Mesodermal cell (in vitro differentiated cells): ENCODE results near the gene E2F4.

ENCODE experiments used
- H3K27ac ChIP-seq: 2 replicates; pipeline ENCODE4 v1.7.0; 2013; ENCODE audit warnings: mild to moderate bottlenecking, low read depth, low read length, moderate library complexity; ENCODE audit not compliant: severe bottlenecking
- H3K36me3 ChIP-seq: 2 replicates; pipeline ENCODE4 v1.7.1; 2013; ENCODE audit warnings: mild to moderate bottlenecking, low read length, moderate library complexity; ENCODE audit not compliant: control insufficient read depth, insufficient read depth
- H3K4me1 ChIP-seq: one replicate; pipeline ENCODE4 v1.7.1; 2013; ENCODE audit warnings: mild to moderate bottlenecking, low read length; ENCODE audit not compliant: insufficient read depth, control insufficient read depth, poor library complexity, severe bottlenecking
- H3K4me3 ChIP-seq: 2 replicates; pipeline ENCODE4 v1.7.0; 2013; ENCODE audit warnings: low read length, control low read depth, mild to moderate bottlenecking; ENCODE audit not compliant: insufficient read depth, poor library complexity, severe bottlenecking; ENCODE audit errors: extremely low read depth
- H3K9me3 ChIP-seq: 2 replicates; pipeline ENCODE4 v1.7.1; 2013; ENCODE audit warnings: mild to moderate bottlenecking, low read length, moderate library complexity; ENCODE audit not compliant: control insufficient read depth
- WGBS, 2 experiments: methylation state at CpG; one replicate each; pipeline ENCODE4 v1.1.5; 2013; ENCODE audit warnings: missing lambda C conversion rate in 2 of 2; ENCODE audit not compliant: insufficient coverage in 2 of 2; 5-methylcytosine and 5-hydroxymethylcytosine counted together

Gene E2F4

GRCh38 chr16:67194260-67194659 is 2.3 kb downstream of the E2F4 start:
- Histone ChIP-seq H3K9me3 (no peaks in the 10 kb centered on the region), H3K27ac (no peak overlapping the region), H3K4me3 (no peak overlapping the region), H3K4me1 (peaks cover 19% of the 10 kb centered on the region), H3K36me3 (peaks cover 62% of the 10 kb centered on the region)
- WGBS, 2 experiments, result 100% methylated on average over 1 of the region's 6 CpGs

GRCh38 chr16:67195676-67196075 is 3.7 kb downstream of the E2F4 start:
- H3K36me3 ChIP-seq, result peaks cover 70% of the 10 kb centered on the region
- no peak overlapping the region for H3K27ac ChIP-seq
- WGBS, 2 experiments, result 87 to 92% methylated on average over 4 to 5 of the region's 5 CpGs
- H3K9me3 ChIP-seq, result no peaks in the 10 kb centered on the region
- H3K4me3 ChIP-seq, result no peak overlapping the region
- peaks cover 14% of the 10 kb centered on the region for H3K4me1 ChIP-seq

- H3K36me3 ChIP-seq, result peaks cover 78% of the 10 kb centered on the region
- no peak overlapping the region for H3K4me3 ChIP-seq
- H3K9me3 ChIP-seq, result no peaks in the 10 kb centered on the region
- H3K27ac ChIP-seq, result no peak overlapping the region
- WGBS, 2 experiments, result 100% methylated on average over 1 of the region's 1 CpG
- H3K4me1 ChIP-seq, result peaks cover 7% of the 10 kb centered on the region
Measured at GRCh38 chr16:67196881-67197280, 4.9 kb downstream of the E2F4 start.

GRCh38 chr16:67197704-67198103 is 5.7 kb downstream of the E2F4 start:
- H3K36me3 ChIP-seq, result peaks cover 86% of the 10 kb centered on the region
- 90 to 97% methylated on average over 5 to 6 of the region's 6 CpGs for WGBS, 2 experiments
- no peak overlapping the region for H3K4me3 ChIP-seq
- no peaks in the 10 kb centered on the region for H3K9me3 ChIP-seq
- H3K27ac ChIP-seq, result no peak overlapping the region
- peaks cover 7% of the 10 kb centered on the region for H3K4me1 ChIP-seq

- WGBS, 2 experiments, result 78 to 90% methylated on average over 6 to 8 of the region's 12 CpGs
- Histone ChIP-seq H3K27ac (no peak overlapping the region), H3K4me3 (no peak overlapping the region), H3K4me1 (peaks cover 7% of the 10 kb centered on the region), H3K9me3 (no peaks in the 10 kb centered on the region), H3K36me3 (peaks cover 88% of the 10 kb centered on the region)
Measured at GRCh38 chr16:67198238-67198734, 6.3 kb downstream of the E2F4 start.

- H3K27ac ChIP-seq, result no peak within 1 kb of the TSS
- peaks cover 1% of the 10 kb centered on the region for H3K4me1 ChIP-seq
- WGBS, 2 experiments, result 81 to 89% methylated on average over 29 to 48 of the region's 61 CpGs
- no peak within 1 kb of the TSS for H3K4me3 ChIP-seq
- no peaks in the 10 kb centered on the region for H3K9me3 ChIP-seq
- peaks cover 87% of the 10 kb centered on the region for H3K36me3 ChIP-seq
Measured at GRCh38 chr16:67199011-67199807, 7.3 kb downstream of the E2F4 start, which contains the start of gene ELMO3. TSS of gene ELMO3 (plus strand) at chr16:67199131. CDS start at chr16:67199327, 196 bp downstream.

GRCh38 chr16:67199808-67200198 is 7.8 kb downstream of the E2F4 start:
- H3K36me3 ChIP-seq, result peaks cover 87% of the 10 kb centered on the region
- 91 to 97% methylated on average over 12 to 15 of the region's 22 CpGs for WGBS, 2 experiments
- no peak overlapping the region for H3K27ac ChIP-seq
- no peaks in the 10 kb centered on the region for H3K4me1 ChIP-seq
- H3K4me3 ChIP-seq, result no peak overlapping the region
- no peaks in the 10 kb centered on the region for H3K9me3 ChIP-seq

- Histone ChIP-seq H3K4me1 (no peaks in the 10 kb centered on the region), H3K36me3 (peaks cover 82% of the 10 kb centered on the region), H3K4me3 (no peak overlapping the region), H3K9me3 (no peaks in the 10 kb centered on the region), H3K27ac (no peak overlapping the region)
- 94 to 100% methylated on average over 7 to 8 of the region's 8 CpGs for WGBS, 2 experiments
Measured at GRCh38 chr16:67200491-67200890, 8.5 kb downstream of the E2F4 start.

GRCh38 chr16:67201411-67202345 is 9.7 kb downstream of the E2F4 start:
- Histone ChIP-seq H3K27ac (no peak overlapping the region), H3K36me3 (peaks cover 71% of the 10 kb centered on the region), H3K4me3 (no peak overlapping the region), H3K4me1 (no peaks in the 10 kb centered on the region), H3K9me3 (no peaks in the 10 kb centered on the region)
- 96 to 97% methylated on average over 26 to 35 of the region's 40 CpGs for WGBS, 2 experiments

- Histone ChIP-seq H3K9me3 (no peaks in the 10 kb centered on the region), H3K4me3 (no peak overlapping the region), H3K4me1 (peaks cover 1% of the 10 kb centered on the region), H3K27ac (no peak overlapping the region), H3K36me3 (peaks cover 64% of the 10 kb centered on the region)
- WGBS, 2 experiments, result 97 to 99% methylated on average over 9 to 10 of the region's 12 CpGs
Measured at GRCh38 chr16:67202426-67202825, 10.5 kb downstream of the E2F4 start.
